Measurements from ENCODE around the gene MROH9.

MROH9 gene

GRCh38 chr1:170967042-170967910, 31.9 kb downstream of the MROH9 start:
- DNase-seq: peak; percentile 2

GRCh38 chr1:170970256-170970655, 34.9 kb downstream of the MROH9 start:
- no peak for DNase-seq

GRCh38 chr1:170978371-170978910, 43.1 kb downstream of the MROH9 start:
- DNase-seq: no peak

- DNase-seq: no peak
These were observed 50.1 kb downstream of the MROH9 start for GRCh38 chr1:170985406-170985805.

- DNase-seq: no peak
These were observed 51.6 kb downstream of the MROH9 start for GRCh38 chr1:170986901-170987300.

GRCh38 chr1:170987424-170987823, 52.1 kb downstream of the MROH9 start:
- DNase-seq: no peak

GRCh38 chr1:170993151-170993550, 57.8 kb downstream of the MROH9 start:
- DNase-seq: no peak

- DNase-seq: no peak
These were observed 58.4 kb downstream of the MROH9 start for GRCh38 chr1:170993717-170994116.

GRCh38 chr1:171014880-171015279, 79.5 kb downstream of the MROH9 start:
- no peak for DNase-seq

GRCh38 chr1:171017426-171017825, 82.1 kb downstream of the MROH9 start:
- DNase-seq: no peak

GRCh38 chr1:171019971-171020370, 84.6 kb downstream of the MROH9 start:
- DNase-seq: no peak

- DNase-seq: no peak
These were observed 97.7 kb downstream of the MROH9 start for GRCh38 chr1:171032822-171033702.

GRCh38 chr1:171037626-171038025, 102.3 kb downstream of the MROH9 start:
- no peak for DNase-seq

GRCh38 chr1:171038284-171038683, 103.0 kb downstream of the MROH9 start:
- no peak for DNase-seq

GRCh38 chr1:171048014-171048413, 112.7 kb downstream of the MROH9 start:
- no peak for DNase-seq

- DNase-seq: no peak
These were observed 117.6 kb downstream of the MROH9 start for GRCh38 chr1:171052977-171053376.

GRCh38 chr1:171055966-171056643, 120.8 kb downstream of the MROH9 start:
- no peak for DNase-seq

- DNase-seq: no peak
These were observed 126.2 kb downstream of the MROH9 start for GRCh38 chr1:171061425-171062143.

GRCh38 chr1:171062902-171063301, 127.6 kb downstream of the MROH9 start:
- no peak for DNase-seq

- no peak for DNase-seq
These were observed 139.7 kb downstream of the MROH9 start for GRCh38 chr1:171075041-171075440.

- no peak for DNase-seq
These were observed 146.0 kb downstream of the MROH9 start for GRCh38 chr1:171081314-171081753.

- no peak for DNase-seq
These were observed 146.4 kb downstream of the MROH9 start for GRCh38 chr1:171081763-171082201.

All from NCI-H1092 (cell line).